ENCODE measurements around the gene PLCH1. TPM values are rescaled to one million over a fixed set of nuclear protein-coding genes. Genes with fewer than 3 reads are reported as not detected.
A peak's percentile ranks its signal among the peaks of the same experiment; 100 is the strongest.

PLCH1 gene, protein sequence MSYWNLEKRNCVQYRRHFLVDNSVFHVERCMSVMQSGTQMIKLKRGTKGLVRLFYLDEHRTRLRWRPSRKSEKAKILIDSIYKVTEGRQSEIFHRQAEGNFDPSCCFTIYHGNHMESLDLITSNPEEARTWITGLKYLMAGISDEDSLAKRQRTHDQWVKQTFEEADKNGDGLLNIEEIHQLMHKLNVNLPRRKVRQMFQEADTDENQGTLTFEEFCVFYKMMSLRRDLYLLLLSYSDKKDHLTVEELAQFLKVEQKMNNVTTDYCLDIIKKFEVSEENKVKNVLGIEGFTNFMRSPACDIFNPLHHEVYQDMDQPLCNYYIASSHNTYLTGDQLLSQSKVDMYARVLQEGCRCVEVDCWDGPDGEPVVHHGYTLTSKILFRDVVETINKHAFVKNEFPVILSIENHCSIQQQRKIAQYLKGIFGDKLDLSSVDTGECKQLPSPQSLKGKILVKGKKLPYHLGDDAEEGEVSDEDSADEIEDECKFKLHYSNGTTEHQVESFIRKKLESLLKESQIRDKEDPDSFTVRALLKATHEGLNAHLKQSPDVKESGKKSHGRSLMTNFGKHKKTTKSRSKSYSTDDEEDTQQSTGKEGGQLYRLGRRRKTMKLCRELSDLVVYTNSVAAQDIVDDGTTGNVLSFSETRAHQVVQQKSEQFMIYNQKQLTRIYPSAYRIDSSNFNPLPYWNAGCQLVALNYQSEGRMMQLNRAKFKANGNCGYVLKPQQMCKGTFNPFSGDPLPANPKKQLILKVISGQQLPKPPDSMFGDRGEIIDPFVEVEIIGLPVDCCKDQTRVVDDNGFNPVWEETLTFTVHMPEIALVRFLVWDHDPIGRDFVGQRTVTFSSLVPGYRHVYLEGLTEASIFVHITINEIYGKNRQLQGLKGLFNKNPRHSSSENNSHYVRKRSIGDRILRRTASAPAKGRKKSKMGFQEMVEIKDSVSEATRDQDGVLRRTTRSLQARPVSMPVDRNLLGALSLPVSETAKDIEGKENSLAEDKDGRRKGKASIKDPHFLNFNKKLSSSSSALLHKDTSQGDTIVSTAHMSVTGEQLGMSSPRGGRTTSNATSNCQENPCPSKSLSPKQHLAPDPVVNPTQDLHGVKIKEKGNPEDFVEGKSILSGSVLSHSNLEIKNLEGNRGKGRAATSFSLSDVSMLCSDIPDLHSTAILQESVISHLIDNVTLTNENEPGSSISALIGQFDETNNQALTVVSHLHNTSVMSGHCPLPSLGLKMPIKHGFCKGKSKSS (N-terminal part only)
- total RNA-seq = 1 to 10 TPM; 1.4 to 7.0 (median 2.0) TPM

DNA sequence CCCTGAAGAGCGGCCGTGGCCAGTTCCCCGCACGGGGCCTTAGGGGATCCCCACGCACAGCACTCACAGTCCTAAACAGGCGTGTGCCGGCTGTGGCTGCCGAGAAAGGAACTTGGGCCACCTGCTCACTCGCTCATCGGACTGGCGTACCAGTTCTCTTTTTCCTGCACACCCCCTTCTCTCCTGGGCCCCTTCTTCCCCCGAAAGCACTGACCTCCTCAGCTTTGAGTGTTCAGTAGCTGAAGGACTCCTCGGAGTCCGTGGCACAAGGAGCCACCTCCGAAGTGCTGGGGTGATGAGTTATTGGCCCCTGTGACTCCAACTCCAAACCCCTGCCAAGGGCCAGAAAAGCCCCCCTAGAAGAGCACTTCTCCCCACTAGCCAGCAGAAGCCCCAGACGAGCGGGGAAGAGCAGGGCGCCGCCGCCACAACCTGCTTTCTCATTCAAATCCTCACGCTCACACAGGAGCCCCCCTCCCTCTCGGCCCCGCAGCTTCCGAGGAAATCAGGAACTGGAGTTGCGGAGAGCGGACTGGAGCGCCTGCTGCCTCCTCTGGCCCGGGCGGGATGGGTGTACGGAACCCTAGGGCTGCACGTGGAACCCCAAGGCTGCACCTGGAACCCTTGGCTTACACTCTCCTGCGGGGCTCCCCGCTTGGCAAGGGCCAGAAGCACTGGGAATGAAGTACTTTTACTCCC lies at the start of gene PLCH1:
PLCH1 (minus strand) TSS at position 446 of the 699 bp plus-strand sequence. CDS start 40,847 bp downstream, outside the sequence.
- WGBS, 2 donors = 0 to 1% methylated on average over 30 to 33 of the region's 33 CpGs
- H3K9me3 ChIP-seq = no peaks in the 10 kb centered on the region
- H3K4me3 ChIP-seq = peak within 1 kb of the TSS; percentile 38 to 71 (median 66)
- H3K36me3 ChIP-seq = no peaks in the 10 kb centered on the region
- peak in 1 of 5 experiments; percentile 14 for TF ChIP-seq CTCF (IDR thresholded peaks at IDR 0.05)
- TF ChIP-seq EP300 (IDR thresholded peaks at IDR 0.05) = peak in 1 of 2 donors; percentile 19
- no peak for TF ChIP-seq POLR2A (IDR thresholded peaks at IDR 0.05)
- peaks cover 0 to 21% (median 0%) of the 10 kb centered on the region in 4 donors for H3K4me1 ChIP-seq
- H3K27ac ChIP-seq = peak within 1 kb of the TSS in 3 of 4 donors; percentile 8 to 60 (median 26)
- no peaks in the 10 kb centered on the region for H3K27me3 ChIP-seq
- DNase-seq (ENCODE audit: low spot score in 2 of 2) = peak; percentile 28 to 49

DNA sequence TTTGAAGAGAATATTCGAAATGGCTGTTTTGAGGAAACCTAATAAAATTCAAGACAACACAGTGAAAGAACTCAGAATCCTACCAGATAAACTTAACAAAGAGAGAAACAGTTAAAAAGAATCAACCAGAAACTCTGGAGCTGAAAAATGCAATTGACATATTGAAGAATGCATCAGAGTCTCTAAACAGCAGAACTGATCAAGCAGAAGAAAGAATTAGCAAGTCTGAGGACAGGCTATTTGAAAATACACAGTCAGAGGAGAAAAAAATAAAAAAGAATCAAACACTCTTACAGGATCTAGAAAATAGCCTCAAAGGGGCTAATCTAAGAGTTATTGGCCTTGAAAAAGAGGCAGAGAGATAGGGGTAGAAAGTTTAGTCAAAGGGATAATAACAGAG lies 47.7 kb upstream of the PLCH1 start:
- Histone ChIP-seq H3K36me3 (peaks cover 0 to 69% (median 0%) of the 10 kb centered on the region in 3 donors), H3K4me1 (no peaks in the 10 kb centered on the region), H3K9me3 (peaks cover 0 to 15% (median 0%) of the 10 kb centered on the region in 4 donors), H3K27me3 (no peaks in the 10 kb centered on the region), H3K27ac (no peak overlapping the region), H3K4me3 (no peak overlapping the region)
- DNase-seq (ENCODE audit: low spot score in 2 of 2) = no peak
- 96 to 100% methylated on average over 1 of the region's 1 CpG for WGBS, 2 donors
- TF ChIP-seq CTCF (IDR thresholded peaks at IDR 0.05) = no peak
- no peak for TF ChIP-seq EP300 (IDR thresholded peaks at IDR 0.05)
- TF ChIP-seq POLR2A (IDR thresholded peaks at IDR 0.05) = no peak

DNA sequence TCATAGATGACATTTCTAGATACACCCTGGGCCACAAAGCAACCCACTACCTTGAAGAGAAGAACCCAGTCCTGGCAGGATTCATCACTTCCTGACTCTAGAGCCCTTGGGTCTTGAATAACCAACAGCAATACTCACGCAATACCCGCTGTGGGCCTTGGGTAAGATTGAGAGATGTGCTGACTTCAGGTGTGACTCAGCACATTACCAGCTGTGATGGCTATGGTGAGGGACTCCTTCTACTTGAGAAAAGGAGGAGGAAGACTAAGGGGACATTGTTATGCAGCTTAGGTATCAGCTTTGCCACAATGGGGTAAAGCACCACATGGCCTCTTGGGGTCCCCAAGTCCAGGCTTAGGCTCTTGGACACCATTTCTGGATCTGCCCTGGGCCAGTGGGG lies 46.3 kb upstream of the PLCH1 start:
- peaks cover 0 to 57% (median 0%) of the 10 kb centered on the region in 3 donors for H3K36me3 ChIP-seq
- peaks cover 0 to 9% (median 0%) of the 10 kb centered on the region in 4 donors for H3K9me3 ChIP-seq
- no peaks in the 10 kb centered on the region for H3K4me1 ChIP-seq
- TF ChIP-seq EP300 (IDR thresholded peaks at IDR 0.05) (no peak), POLR2A (IDR thresholded peaks at IDR 0.05) (no peak), CTCF (IDR thresholded peaks at IDR 0.05) (no peak)
- no peak overlapping the region for H3K27ac ChIP-seq
- 96 to 97% methylated on average over 2 of the region's 2 CpGs for WGBS, 2 donors
- no peak overlapping the region for H3K4me3 ChIP-seq
- H3K27me3 ChIP-seq = no peaks in the 10 kb centered on the region
- no peak for DNase-seq (ENCODE audit: low spot score in 2 of 2)

DNA sequence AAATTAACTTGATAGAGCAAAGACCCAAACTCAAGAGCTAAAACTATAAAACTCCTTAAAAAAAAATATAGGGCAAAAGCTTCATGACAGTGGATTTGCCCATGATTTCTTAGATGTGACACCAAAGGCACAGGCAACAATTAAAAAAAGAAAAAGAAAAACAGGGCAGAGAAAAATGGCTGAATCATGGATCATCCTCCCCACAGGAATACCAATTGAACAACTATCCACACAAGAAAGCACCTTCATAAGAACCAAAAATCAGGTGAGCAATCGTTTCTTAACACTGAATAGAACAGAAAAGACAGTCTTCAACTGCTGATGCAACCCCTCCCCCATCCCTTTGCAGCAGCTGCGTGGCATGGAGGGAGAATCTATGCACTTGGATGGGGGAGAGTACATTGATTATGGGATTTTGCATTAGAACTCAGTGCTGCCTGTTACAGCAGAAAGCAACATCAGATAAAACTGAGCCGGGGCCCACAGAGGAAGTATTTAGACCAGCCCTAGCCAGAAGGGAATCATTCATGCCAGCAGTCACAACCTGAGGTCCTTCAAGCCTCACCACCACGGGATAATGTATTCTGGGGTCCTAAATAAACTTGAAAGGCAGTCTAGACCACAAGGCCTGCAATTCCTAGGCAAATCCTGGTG lies 45.5 kb upstream of the PLCH1 start:
- Histone ChIP-seq H3K9me3 (peaks cover 0 to 9% (median 0%) of the 10 kb centered on the region in 4 donors), H3K27ac (no peak overlapping the region), H3K27me3 (no peaks in the 10 kb centered on the region), H3K4me3 (no peak overlapping the region), H3K4me1 (no peaks in the 10 kb centered on the region), H3K36me3 (peaks cover 0 to 49% (median 0%) of the 10 kb centered on the region in 3 donors)
- TF ChIP-seq EP300 (IDR thresholded peaks at IDR 0.05) (no peak), POLR2A (IDR thresholded peaks at IDR 0.05) (no peak), CTCF (IDR thresholded peaks at IDR 0.05) (no peak)
- 73 to 80% methylated on average over 4 of the region's 4 CpGs for WGBS, 2 donors
- no peak for DNase-seq (ENCODE audit: low spot score in 2 of 2)

Data from tibial nerve (tissue), 4 donors.